Measurements from ENCODE around the gene RNF19B.

RNF19B gene

GRCh38 chr1:32948390-32948722, 16.3 kb downstream of the RNF19B start:
- TF ChIP-seq, protein P1, sequence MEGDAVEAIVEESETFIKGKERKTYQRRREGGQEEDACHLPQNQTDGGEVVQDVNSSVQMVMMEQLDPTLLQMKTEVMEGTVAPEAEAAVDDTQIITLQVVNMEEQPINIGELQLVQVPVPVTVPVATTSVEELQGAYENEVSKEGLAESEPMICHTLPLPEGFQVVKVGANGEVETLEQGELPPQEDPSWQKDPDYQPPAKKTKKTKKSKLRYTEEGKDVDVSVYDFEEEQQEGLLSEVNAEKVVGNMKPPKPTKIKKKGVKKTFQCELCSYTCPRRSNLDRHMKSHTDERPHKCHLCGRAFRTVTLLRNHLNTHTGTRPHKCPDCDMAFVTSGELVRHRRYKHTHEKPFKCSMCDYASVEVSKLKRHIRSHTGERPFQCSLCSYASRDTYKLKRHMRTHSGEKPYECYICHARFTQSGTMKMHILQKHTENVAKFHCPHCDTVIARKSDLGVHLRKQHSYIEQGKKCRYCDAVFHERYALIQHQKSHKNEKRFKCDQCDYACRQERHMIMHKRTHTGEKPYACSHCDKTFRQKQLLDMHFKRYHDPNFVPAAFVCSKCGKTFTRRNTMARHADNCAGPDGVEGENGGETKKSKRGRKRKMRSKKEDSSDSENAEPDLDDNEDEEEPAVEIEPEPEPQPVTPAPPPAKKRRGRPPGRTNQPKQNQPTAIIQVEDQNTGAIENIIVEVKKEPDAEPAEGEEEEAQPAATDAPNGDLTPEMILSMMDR (IDR thresholded peaks at IDR 0.05; ENCODE audit: extremely low read depth, insufficient read depth, missing control alignments) = no peak
- no peak for DNase-seq (ENCODE audit: low spot score)
- in situ Hi-C loops (cut with MboI; ENCODE audit: low pct_unique_long_range_greater_than_20kb, low sequenced_read_pairs, unreplicated experiment) = no loop called here

GRCh38 chr1:32947669-32948389, 16.8 kb downstream of the RNF19B start:
- DNase-seq (ENCODE audit: low spot score) = no peak
- in situ Hi-C loops (cut with MboI; ENCODE audit: low pct_unique_long_range_greater_than_20kb, low sequenced_read_pairs, unreplicated experiment) = no loop called here
- TF ChIP-seq, protein P1 (IDR thresholded peaks at IDR 0.05; ENCODE audit: extremely low read depth, insufficient read depth, missing control alignments) = no peak

DNA sequence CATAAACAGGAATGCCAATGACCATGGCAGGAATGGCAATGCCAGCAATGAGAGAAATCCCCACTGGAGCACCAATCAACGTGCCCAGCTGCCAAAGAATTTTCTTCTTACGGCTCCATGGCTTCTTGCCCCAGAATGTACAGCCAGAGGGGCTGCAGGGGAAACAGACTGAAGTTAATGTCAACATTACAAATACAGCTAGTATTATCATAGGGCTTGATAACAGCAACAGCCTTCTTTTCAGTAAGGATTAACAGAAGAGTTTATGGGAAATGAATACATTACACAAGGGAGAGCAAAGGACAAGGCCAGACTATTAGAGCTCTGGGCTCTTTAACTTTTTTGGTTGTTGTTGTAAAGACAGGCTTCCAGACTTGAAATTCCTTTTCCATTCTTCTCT, 18.2 kb downstream of the RNF19B start:
- TF ChIP-seq, protein P1 (IDR thresholded peaks at IDR 0.05; ENCODE audit: extremely low read depth, insufficient read depth, missing control alignments) = no peak
- in situ Hi-C loops (cut with MboI; ENCODE audit: low pct_unique_long_range_greater_than_20kb, low sequenced_read_pairs, unreplicated experiment) = no loop called here
- DNase-seq (ENCODE audit: low spot score) = no peak

- TF ChIP-seq, protein P1 (IDR thresholded peaks at IDR 0.05; ENCODE audit: extremely low read depth, insufficient read depth, missing control alignments) = no peak
- DNase-seq (ENCODE audit: low spot score) = no peak
- in situ Hi-C loops (cut with MboI; ENCODE audit: low pct_unique_long_range_greater_than_20kb, low sequenced_read_pairs, unreplicated experiment) = no loop called here
These were observed 20.4 kb downstream of the RNF19B start for GRCh38 chr1:32944180-32944579.

- TF ChIP-seq, protein P1 (IDR thresholded peaks at IDR 0.05; ENCODE audit: extremely low read depth, insufficient read depth, missing control alignments) = no peak
- in situ Hi-C loops (cut with MboI; ENCODE audit: low pct_unique_long_range_greater_than_20kb, low sequenced_read_pairs, unreplicated experiment) = loop anchor here (10.0 kb wide), 1 partner anchor 135 kb away; no protein-coding TSS in a partner anchor
- DNase-seq (ENCODE audit: low spot score) = no peak
These were observed 24.8 kb downstream of the RNF19B start for GRCh38 chr1:32939655-32940371.

GRCh38 chr1:32937061-32937460, 27.5 kb downstream of the RNF19B start:
- DNase-seq (ENCODE audit: low spot score) = no peak
- in situ Hi-C loops (cut with MboI; ENCODE audit: low pct_unique_long_range_greater_than_20kb, low sequenced_read_pairs, unreplicated experiment) = loop anchor here (10.0 kb wide), 1 partner anchor 138 kb away; no protein-coding TSS in a partner anchor

More at GRCh38 chr1:32937061-32937460, 27.5 kb downstream of the RNF19B start:
- TF ChIP-seq, protein P1 (IDR thresholded peaks at IDR 0.05; ENCODE audit: extremely low read depth, insufficient read depth, missing control alignments) = no peak
